DOHH2 (cell line): Measurements from ENCODE around the gene TAS2R1.

Experiments used
- H3F3A ChIP-seq: fragments of 200-600 bp; sonication (generic), shearing (Covaris generic); 2 replicates; pipeline ENCODE4 v1.6.0; 2016; ENCODE audit warnings: antibody characterized with exemption, mild to moderate bottlenecking; ENCODE audit not compliant: control insufficient read depth, insufficient read depth
- H3K27ac ChIP-seq: fragments of 200-600 bp; sonication (generic); 2 replicates; pipeline ENCODE4 v1.5.1; 2014; ENCODE audit warnings: low read depth, mild to moderate bottlenecking, low read length, moderate library complexity
- H3K27me3 ChIP-seq: fragments of 200-600 bp; sonication (generic); 2 replicates; pipeline ENCODE4 v1.6.1; 2014; ENCODE audit warnings: mild to moderate bottlenecking, low read length, mixed read lengths; ENCODE audit not compliant: control insufficient read depth
- H3K36me3 ChIP-seq: fragments of 200-600 bp; sonication (generic); 2 replicates; pipeline ENCODE4 v1.6.1; 2014; ENCODE audit warnings: mild to moderate bottlenecking, low read length, moderate library complexity, mixed read lengths; ENCODE audit not compliant: control insufficient read depth
- H3K4me1 ChIP-seq: fragments of 200-600 bp; sonication (generic); 2 replicates; pipeline ENCODE4 v1.6.1; 2014; ENCODE audit warnings: mild to moderate bottlenecking, low read length, mixed read lengths; ENCODE audit not compliant: control insufficient read depth
- H3K4me2 ChIP-seq: fragments of 200-600 bp; sonication (generic); 2 replicates; pipeline ENCODE4 v1.6.0; 2014; ENCODE audit warnings: mild to moderate bottlenecking, low read length, moderate library complexity
- H3K4me3 ChIP-seq: fragments of 200-600 bp; sonication (generic); 2 replicates; pipeline ENCODE4 v1.5.1; 2014; ENCODE audit warnings: mild to moderate bottlenecking, low read length, mixed read lengths
- H3K79me2 ChIP-seq: fragments of 200-600 bp; sonication (generic); 2 replicates; pipeline ENCODE4 v1.6.1; 2014; ENCODE audit warnings: mild to moderate bottlenecking, low read length, mixed read lengths; ENCODE audit not compliant: control insufficient read depth
- H3K9me2 ChIP-seq: fragments of 200-600 bp; sonication (generic); replicated peaks from 2 replicates; pipeline ENCODE4 v1.6.1; 2014; ENCODE audit warnings: mild to moderate bottlenecking, low read length, mixed read lengths; ENCODE audit not compliant: control insufficient read depth
- H3K9me3 ChIP-seq: fragments of 200-600 bp; sonication (generic); 2 replicates; pipeline ENCODE4 v1.6.1; 2014; ENCODE audit warnings: antibody characterized with exemption, low read length, mixed read lengths; ENCODE audit not compliant: control insufficient read depth, insufficient read depth
- H4K20me1 ChIP-seq: fragments of 200-600 bp; sonication (generic); 2 replicates; pipeline ENCODE4 v1.6.0; 2014; ENCODE audit warnings: low read depth, mild to moderate bottlenecking, antibody characterized with exemption, low read length, moderate library complexity; ENCODE audit not compliant: control insufficient read depth, insufficient read depth
- EZH2phosphoT487 ChIP-seq: fragments of 200-600 bp; sonication (generic); IDR thresholded peaks from 2 replicates; pipeline ENCODE4 v1.6.1; 2017; ENCODE audit warnings: borderline replicate concordance, mild to moderate bottlenecking, antibody characterized with exemption, low read length, moderate library complexity, mixed read lengths
- TF ChIP-seq, protein P1 (sequence below): fragments of 200-600 bp; sonication (generic); IDR thresholded peaks from one replicate; pipeline ENCODE4 v1.5.1; 2014; ENCODE audit warnings: antibody characterized with exemption, mild to moderate bottlenecking, low read depth, low read length; ENCODE audit not compliant: poor library complexity, severe bottlenecking

The TAS2R1 gene

DNA sequence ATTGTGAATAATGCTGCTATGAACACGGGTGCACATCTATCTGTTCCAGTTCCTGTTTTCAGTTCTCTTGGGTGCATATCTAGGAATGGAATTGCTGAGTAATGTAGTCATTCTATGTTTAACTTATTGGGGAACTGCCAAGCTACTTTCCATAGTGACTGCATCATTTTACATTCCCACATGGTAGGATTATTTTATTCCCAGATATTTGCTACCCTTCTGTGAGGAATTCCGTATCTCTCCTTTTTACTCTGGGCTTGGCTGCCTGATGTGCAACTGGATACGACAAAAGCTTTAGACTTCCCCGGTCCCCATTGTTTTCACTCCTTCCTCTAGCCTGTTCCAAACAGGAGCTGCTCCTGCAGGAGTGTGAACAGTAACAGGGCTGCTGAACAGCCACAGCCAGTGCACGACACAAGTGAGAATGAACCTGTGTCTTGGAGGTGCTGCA, 7.2 kb downstream of the TAS2R1 start:
- Histone ChIP-seq H4K20me1 (no peaks in the 10 kb centered on the region), H3F3A (no peaks in the 10 kb centered on the region), H3K36me3 (no peaks in the 10 kb centered on the region), H3K4me1 (no peaks in the 10 kb centered on the region), H3K27ac (no peak overlapping the region), H3K9me2 (no peaks in the 10 kb centered on the region), H3K4me3 (no peak overlapping the region), H3K27me3 (no peaks in the 10 kb centered on the region), H3K4me2 (no peak overlapping the region), H3K79me2 (no peaks in the 10 kb centered on the region), H3K9me3 (no peaks in the 10 kb centered on the region)
- TF ChIP-seq EZH2phosphoT487: no peak
- TF ChIP-seq, protein P1, sequence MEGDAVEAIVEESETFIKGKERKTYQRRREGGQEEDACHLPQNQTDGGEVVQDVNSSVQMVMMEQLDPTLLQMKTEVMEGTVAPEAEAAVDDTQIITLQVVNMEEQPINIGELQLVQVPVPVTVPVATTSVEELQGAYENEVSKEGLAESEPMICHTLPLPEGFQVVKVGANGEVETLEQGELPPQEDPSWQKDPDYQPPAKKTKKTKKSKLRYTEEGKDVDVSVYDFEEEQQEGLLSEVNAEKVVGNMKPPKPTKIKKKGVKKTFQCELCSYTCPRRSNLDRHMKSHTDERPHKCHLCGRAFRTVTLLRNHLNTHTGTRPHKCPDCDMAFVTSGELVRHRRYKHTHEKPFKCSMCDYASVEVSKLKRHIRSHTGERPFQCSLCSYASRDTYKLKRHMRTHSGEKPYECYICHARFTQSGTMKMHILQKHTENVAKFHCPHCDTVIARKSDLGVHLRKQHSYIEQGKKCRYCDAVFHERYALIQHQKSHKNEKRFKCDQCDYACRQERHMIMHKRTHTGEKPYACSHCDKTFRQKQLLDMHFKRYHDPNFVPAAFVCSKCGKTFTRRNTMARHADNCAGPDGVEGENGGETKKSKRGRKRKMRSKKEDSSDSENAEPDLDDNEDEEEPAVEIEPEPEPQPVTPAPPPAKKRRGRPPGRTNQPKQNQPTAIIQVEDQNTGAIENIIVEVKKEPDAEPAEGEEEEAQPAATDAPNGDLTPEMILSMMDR: no peak

DNA sequence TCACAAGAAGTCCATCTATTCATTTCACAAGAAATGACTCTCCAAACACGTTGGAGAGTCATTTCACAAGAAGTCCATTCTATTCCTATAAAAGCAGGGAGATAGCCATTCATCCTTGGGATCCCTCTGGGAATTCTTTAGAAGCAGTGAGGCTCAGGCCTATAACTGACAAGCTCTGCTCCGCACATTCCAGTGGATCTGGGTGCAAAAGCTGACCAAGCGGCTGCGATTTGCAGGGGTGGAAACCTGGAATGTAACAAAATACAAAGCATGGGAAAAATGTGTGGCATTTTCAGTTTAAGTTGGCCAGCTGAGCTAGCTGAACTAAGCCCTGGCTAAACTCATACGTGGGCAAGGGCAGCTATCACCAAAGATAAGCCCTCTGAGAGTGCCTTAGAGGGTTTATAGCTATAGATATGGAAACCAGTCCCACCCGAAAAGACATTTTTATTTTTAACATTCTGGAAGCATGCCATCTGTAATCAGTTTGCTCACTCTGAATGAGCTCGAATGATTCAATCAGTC, 8.7 kb downstream of the TAS2R1 start:
- Histone ChIP-seq H3K79me2 (no peaks in the 10 kb centered on the region), H3K9me2 (no peaks in the 10 kb centered on the region), H3K27me3 (no peaks in the 10 kb centered on the region), H3K36me3 (no peaks in the 10 kb centered on the region), H3K4me2 (no peak overlapping the region), H3K4me1 (no peaks in the 10 kb centered on the region), H3F3A (no peaks in the 10 kb centered on the region), H3K27ac (no peak overlapping the region), H4K20me1 (no peaks in the 10 kb centered on the region), H3K4me3 (no peak overlapping the region), H3K9me3 (no peaks in the 10 kb centered on the region)
- TF ChIP-seq EZH2phosphoT487: no peak
- TF ChIP-seq, protein P1: no peak

DNA sequence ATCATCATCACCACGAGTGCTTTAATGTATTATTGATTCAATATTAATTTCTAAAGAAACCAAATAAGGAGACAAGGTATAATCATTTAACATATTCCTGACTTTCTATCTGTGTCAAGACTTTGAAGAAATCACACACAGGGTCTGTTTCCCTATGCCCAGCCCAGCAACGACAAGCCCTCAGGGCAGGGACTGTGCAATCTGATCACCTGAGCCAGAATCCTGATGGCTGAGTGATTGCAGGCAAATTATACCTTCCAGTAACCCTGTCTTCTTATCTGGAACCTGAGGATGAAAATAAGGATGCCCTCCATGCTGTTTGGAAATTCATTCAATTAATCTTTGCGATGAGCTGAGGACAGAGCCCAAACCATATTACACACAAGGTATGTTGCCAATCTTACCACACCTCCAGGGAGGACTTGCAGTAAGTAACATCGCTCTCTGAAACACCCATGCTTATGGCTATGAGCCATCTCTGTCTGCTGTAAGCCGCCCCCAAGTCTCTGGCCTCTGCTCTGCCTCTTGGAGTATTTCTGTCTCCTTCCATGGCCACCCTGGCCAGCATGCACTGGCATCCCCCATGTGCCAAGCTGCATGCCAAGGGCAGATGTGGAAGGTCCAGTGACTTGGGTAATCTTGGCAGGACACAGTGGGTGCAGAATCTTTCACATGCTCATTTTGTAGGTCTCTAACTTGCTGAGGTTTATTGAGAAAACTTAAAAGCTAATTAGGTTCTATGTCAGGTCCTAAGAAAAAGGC, 10.6 kb downstream of the TAS2R1 start:
- Histone ChIP-seq H3F3A (no peaks in the 10 kb centered on the region), H3K79me2 (no peaks in the 10 kb centered on the region), H3K4me2 (no peak overlapping the region), H3K4me1 (no peaks in the 10 kb centered on the region), H4K20me1 (no peaks in the 10 kb centered on the region), H3K4me3 (no peak overlapping the region), H3K9me3 (no peaks in the 10 kb centered on the region), H3K9me2 (no peaks in the 10 kb centered on the region), H3K27ac (no peak overlapping the region), H3K27me3 (no peaks in the 10 kb centered on the region), H3K36me3 (no peaks in the 10 kb centered on the region)
- TF ChIP-seq EZH2phosphoT487: no peak
- TF ChIP-seq, protein P1: no peak
